Brain microvascular endothelial cell (primary cell): ENCODE measurements around the gene NDRG3.
"Not testable (repeated sequence)": the region's sequence is repeated elsewhere in the genome, so short reads cannot be mapped to it uniquely, and the experiment has no call there.

Source experiments
- DNase-seq: peaks from one replicate; pipeline ENCODE4 v3.0.0-alpha.2; 2020
- H3K27ac ChIP-seq: fragments of 250-450 bp; sonication (Bioruptor Pico); 2 replicates; pipeline ENCODE4 v1.5.1; 2020; ENCODE audit warnings: mild to moderate bottlenecking, moderate library complexity
- H3K27me3 ChIP-seq: fragments of 250-450 bp; sonication (Bioruptor Pico); replicated peaks from 2 replicates; pipeline ENCODE4 v1.5.1; 2020; ENCODE audit warnings: mild to moderate bottlenecking
- H3K36me3 ChIP-seq: fragments of 250-450 bp; sonication (Bioruptor Pico); replicated peaks from 2 replicates; pipeline ENCODE4 v1.5.1; 2020; ENCODE audit warnings: mild to moderate bottlenecking
- H3K4me3 ChIP-seq: 2 replicates; pipeline ENCODE4 v1.5.1; 2011; ENCODE audit warnings: low read depth, mild to moderate bottlenecking, control low read depth, low read length, moderate library complexity
- in situ Hi-C: cut with HindIII; loops from 2 replicates; pipeline ENCODE4 v1.10.0; 2017; ENCODE audit warnings: low sequenced_read_pairs, low pct_ligation_motif_present
- TF ChIP-seq, protein P1 (sequence below): IDR thresholded peaks from 2 replicates; pipeline ENCODE4 v1.5.1; 2011; ENCODE audit warnings: low read depth, mild to moderate bottlenecking, moderate library complexity, low read length, control low read depth, inconsistent platforms; ENCODE audit errors: missing control alignments

Gene NDRG3

DNA sequence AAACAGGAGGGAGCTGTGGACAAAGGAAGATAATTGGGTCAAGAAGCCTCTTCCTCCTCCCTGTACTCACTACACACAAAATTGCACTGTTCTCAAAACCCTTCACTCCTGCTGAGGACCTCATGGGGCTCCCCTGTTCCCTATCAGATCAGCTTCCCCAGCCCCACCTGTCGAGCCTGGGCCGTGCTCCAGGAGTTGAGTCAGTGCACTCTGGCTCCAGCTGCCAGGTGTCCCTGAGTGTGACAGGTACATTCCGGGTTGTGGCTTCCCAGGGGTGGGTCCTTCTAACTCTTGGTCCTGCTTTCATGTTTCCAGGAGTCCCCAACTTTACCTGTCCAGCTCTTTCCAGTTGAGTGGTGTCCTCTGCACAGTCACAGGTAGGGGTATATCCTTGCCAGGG is 131.9 kb downstream of the NDRG3 start:
- no peaks in the 10 kb centered on the region for H3K27me3 ChIP-seq
- no peak overlapping the region for H3K4me3 ChIP-seq
- in situ Hi-C loops = no loop called here
- DNase-seq = no peak
- TF ChIP-seq, protein P1, sequence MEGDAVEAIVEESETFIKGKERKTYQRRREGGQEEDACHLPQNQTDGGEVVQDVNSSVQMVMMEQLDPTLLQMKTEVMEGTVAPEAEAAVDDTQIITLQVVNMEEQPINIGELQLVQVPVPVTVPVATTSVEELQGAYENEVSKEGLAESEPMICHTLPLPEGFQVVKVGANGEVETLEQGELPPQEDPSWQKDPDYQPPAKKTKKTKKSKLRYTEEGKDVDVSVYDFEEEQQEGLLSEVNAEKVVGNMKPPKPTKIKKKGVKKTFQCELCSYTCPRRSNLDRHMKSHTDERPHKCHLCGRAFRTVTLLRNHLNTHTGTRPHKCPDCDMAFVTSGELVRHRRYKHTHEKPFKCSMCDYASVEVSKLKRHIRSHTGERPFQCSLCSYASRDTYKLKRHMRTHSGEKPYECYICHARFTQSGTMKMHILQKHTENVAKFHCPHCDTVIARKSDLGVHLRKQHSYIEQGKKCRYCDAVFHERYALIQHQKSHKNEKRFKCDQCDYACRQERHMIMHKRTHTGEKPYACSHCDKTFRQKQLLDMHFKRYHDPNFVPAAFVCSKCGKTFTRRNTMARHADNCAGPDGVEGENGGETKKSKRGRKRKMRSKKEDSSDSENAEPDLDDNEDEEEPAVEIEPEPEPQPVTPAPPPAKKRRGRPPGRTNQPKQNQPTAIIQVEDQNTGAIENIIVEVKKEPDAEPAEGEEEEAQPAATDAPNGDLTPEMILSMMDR = no peak
- H3K36me3 ChIP-seq = peaks cover 47% of the 10 kb centered on the region
- H3K27ac ChIP-seq = no peak overlapping the region

DNA sequence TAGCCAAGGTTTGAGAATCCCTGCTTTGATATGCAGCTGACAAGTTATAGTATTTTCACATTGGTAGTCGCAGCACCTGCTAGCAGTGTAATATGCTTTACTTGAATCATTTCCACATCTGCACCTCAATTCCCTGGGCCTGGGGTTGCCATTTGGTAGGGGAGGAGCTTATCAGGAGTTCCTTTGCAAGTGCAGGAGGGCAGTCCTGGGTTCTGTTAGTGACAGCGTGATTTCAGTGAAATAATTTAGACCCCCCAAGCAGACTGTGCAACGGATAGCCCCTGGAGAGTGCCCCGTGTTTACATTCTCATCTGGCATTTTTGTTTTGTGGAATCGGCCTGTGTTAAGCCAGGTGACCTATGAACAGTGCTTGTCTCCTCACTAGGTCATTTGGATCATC is 134.3 kb downstream of the NDRG3 start:
- Histone ChIP-seq H3K27me3 (no peaks in the 10 kb centered on the region), H3K36me3 (peaks cover 58% of the 10 kb centered on the region), H3K4me3 (no peak overlapping the region), H3K27ac (no peak overlapping the region)
- DNase-seq = no peak
- TF ChIP-seq, protein P1 = no peak
- in situ Hi-C loops = no loop called here

DNA sequence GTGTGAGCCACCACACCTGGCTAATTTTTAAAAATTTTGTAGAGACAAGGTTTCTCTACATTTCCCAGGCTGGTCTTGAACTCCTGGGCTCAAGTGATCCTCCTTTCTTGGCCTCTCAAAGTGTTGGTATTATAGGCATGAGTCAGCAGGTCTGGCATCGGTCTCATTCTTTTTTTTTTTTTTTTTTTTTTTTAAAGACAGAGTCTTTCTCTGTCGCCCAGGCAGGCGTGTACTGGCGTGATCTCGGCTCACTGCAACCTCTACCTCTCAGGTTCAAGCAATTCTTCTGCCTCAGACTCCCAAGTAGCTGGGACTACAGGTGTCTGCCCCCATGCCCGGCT is 137.5 kb downstream of the NDRG3 start:
- H3K27me3 ChIP-seq, DNase-seq, in situ Hi-C loops, H3K4me3 ChIP-seq, H3K27ac ChIP-seq: not testable (repeated sequence)
- H3K36me3 ChIP-seq = peaks cover 49% of the 10 kb centered on the region

DNA sequence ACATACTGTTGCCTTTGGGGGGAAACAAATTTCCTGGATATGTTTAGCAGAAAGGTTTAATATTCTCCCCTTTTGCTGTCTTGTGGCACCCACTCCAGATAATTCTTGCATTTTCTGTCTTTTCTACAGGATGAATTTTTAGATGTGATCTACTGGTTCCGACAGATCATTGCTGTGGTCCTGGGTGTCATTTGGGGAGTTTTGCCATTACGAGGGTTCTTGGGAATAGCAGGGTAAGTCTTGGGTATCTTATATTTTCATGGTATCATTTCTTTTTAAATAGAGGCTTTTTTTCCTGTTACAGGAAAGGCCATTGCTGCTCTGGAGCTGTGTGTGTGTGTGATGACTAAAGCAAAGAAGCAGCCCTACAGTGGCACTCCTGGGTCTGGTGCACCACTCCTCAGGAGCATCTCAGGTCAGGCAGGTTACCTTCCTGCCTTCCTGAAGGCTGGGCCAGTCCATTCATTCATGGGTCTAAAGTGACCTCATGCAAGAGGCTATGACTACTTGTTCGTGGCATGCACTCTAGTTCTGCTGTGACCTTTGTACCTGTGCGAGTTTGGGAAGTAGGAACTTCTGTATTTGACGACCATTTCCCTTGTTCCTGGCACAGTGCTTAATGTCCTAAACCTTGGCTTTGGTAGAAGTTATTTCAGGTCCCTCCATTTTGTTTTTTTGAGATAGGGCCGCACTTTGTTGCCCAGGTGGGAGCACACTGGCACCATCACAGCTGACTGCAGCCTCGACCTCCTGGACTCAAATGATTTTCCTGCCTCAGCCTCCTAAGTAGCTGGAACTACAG is 138.1 kb downstream of the NDRG3 start:
- Histone ChIP-seq H3K27me3 (no peaks in the 10 kb centered on the region), H3K27ac (no peak overlapping the region), H3K4me3 (no peak overlapping the region), H3K36me3 (peaks cover 43% of the 10 kb centered on the region)
- DNase-seq = no peak
- TF ChIP-seq, protein P1 = no peak
- in situ Hi-C loops = no loop called here

DNA sequence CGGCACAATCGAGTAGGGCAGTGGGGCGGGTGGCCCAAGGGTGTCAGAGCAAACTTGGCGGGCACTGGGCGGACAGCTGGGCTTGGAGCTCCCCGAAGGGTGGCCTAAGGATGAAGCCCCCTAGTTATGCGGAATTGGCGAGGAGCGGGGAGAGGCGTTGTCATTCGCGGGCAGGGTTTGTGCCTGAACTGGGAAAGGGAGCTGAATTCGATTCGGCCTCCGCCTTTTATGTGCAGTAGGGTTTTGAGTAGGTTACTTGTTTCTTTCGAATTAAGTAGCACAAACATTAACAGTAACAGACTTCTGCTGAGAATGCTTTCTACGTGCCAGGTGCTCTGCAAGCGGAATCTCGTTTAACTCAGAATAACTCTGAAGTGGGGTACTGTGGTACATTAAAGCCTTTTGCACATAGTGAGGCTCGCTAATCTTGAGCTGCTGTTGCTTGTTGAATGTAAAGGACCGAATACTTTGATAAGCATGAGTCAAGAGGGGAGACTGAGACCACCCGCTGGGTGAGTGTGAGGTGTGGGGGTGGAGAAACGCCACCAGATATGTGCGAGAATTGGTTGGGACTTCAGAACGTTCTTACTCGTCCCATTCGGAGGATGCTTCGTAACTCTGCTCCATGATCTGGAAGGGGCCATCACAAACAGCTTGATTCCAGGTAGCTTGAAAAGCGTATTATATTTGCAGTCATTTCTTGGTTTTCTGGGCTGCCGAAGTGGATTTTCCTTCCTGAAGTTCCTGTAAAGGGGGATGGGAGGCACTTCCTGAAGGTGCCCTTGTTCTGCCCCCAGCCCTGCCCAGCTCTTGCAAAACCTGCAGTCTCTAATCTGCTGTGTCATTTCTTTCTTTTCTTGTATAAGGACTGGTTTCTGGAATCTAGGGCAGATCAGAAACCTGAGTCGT is 139.5 kb downstream of the NDRG3 start:
- peak; percentile 13 for DNase-seq
- in situ Hi-C loops = no loop called here
- H3K27ac ChIP-seq = peak overlapping the region; percentile 55
- peaks cover 29% of the 10 kb centered on the region for H3K36me3 ChIP-seq
- peak overlapping the region; percentile 98 for H3K4me3 ChIP-seq
- TF ChIP-seq, protein P1 = no peak
- no peaks in the 10 kb centered on the region for H3K27me3 ChIP-seq
